Hematopoietic multipotent progenitor cell treated with erythropoietin and hydrocortisone succinate and interleukin-3 and kit ligand, for 17 days (in vitro differentiated cells): ENCODE results near the gene DENND1A.
"Not testable (repeated sequence)": the region's sequence is repeated elsewhere in the genome, so short reads cannot be mapped to it uniquely, and the experiment has no call there.

Experiments used
- DNase-seq: peaks from one replicate; pipeline ENCODE4 v3.0.0-alpha.2; 2015; ENCODE audit warnings: low spot score

DENND1A gene

GRCh38 chr9:123929870-123930831 is at the start of gene DENND1A:
Gene DENND1A, minus strand, starts transcription at chr9:123930126. Its CDS starts 221 bp downstream, at chr9:123929905.
- peak; percentile 78 for DNase-seq

GRCh38 chr9:123978981-123979380 is 49.1 kb upstream of the DENND1A start:
- no peak for DNase-seq

DNA sequence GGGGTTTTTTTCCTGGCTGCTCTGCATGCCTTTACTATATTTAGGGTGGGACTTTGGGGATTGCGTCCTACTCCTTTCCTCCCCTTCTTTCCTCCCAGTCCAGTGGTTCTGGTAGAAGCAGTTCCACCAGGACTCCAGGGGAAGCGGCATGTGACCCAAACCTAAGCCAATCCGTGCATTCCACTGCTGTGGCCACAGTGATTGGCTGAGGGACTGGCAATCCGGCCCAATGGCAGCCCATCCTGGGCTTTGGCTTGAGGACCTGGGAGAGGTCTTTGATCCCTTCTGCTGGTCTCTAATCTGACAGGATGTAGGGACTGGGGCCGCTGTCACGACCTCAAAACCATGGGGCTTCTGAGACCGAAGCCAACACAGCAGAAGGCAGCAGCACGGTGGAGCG is 46.7 kb upstream of the DENND1A start:
- not testable (repeated sequence) for DNase-seq

GRCh38 chr9:123975871-123976270 is 45.9 kb upstream of the DENND1A start:
- no peak for DNase-seq

DNA sequence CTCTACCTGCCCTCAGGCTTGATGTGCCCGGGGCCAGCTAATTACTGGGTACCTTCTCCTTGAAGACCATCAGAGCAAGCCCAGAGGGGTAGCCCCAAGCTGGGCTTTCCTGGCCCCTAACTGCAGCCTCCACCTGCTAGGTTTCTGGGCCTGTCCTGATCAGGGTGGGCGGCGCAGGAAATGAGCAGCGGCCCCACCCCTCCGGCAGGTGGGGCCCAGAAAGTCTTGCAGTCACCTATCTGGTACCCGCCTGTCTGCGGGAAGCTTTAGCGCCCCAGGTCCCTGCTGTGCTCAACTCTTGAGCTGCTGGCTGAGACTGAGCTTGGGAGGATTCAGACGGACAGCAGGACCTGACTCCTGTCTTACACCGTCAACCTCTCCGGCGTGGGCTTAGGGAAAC is 44.5 kb upstream of the DENND1A start:
- no peak for DNase-seq

DNA sequence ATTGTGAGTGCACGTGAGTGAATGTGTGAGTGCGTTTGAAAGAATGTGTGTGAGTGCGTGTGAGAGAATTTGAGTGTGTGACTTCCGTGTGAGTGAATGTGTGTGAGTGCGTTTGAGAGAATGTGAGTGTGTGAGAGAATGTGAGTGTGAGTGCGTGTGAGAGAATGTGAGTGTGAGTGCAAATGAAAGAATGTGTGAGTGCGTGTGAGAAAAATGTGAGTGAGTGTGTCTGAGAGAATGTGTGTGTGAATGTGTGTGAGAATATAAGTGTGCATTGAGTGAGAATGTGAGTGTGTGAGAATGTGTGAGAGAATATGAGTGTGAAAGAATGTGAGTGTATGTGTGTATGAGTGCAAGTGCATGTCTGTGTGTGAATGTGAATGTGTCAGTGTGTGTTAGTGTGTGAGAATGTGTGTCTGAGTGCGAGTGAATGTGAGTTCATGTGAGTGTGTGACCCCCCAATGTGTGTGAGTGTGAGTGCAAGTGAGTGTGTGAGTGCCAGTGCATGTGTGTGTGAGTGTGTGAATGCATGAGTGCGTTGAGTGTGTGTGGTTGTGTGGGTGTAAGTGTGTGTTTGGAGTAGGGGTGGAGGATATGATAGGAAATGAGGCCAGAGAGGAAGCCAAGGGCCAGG is 43.8 kb upstream of the DENND1A start:
- no peak for DNase-seq

DNA sequence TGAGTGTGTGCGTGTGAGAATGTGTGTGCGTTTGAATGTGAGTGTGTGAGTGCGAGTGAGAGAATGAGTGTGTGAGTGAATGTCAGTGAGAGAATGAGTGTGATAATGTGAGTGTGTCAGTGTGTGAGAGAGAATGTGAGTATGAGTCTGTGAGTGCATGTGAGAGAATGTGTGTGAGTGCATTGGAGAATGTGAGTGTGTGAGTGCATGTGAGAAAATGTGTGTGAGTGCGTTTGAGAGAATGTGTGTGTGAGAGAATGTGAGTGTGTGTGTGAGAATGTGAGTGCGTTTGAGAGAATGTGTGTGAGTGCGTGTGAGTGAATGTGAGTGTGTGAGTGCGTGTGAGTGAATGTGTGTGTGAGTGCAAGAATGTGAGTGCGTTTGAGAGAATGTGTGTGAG is 42.7 kb upstream of the DENND1A start:
- DNase-seq = no peak

GRCh38 chr9:123967323-123967722 is 37.4 kb upstream of the DENND1A start:
- no peak for DNase-seq

DNA sequence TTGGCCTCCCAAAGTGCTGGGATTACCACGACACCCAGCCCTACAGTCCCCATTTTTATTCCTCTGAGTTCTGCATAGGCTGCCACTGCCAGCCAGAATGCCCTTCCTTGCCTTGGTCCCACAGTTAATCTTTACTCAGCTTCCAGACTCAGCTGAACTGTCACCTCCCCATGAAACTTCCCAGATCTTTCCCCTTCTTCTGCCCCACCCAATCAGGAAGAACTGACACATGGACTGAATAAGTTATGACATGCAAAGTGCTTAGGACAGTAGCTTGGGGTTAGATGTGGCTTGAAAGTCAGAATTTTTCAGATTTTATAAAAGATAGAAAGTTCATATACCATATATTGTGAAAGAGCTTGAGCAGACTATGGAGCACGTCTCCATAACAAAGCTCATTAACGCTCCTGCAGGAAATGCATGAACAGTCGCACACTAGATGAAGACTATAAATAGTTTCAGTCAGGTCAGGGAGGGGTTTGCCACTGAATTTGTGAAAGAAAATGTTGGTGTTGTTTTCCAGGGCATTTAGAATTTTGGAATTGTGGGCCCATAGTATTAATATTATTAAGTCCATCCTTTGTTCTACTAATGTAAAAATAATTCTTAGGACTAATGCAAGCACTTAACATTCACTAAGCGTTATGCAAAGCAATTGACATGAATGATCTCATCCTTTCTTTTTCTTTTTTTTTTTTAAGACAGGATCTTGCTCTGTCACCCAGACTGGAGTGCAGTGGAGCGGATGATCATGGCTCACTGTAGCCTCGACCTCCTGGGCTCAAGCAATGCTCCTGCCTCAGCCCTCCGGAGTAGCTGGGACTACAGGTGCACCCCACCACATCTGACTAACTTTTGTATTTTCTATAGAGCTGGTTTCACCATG is 36.1 kb upstream of the DENND1A start:
- DNase-seq = no peak

- no peak for DNase-seq
These were observed 34.8 kb upstream of the DENND1A start for GRCh38 chr9:123964761-123965160.

DNA sequence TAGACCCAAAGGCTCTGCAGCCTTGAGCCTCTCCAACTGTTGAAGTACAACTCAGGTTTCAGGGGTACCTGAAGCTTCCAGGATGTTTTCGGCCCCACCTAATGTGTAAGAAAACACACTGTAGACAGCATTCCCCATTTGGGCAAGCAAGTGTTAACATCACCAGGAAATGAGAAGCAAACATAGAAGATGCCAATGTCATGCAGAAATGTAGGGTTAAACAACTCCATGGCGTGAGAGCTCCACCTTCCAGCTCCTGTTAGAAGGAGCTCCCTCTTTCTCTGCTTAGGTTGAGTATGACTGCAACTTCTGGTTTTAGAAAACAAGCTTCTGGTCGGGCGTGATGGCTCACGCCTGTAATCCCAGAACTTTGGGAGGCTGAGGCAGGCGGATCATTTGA is 31.0 kb upstream of the DENND1A start:
- no peak for DNase-seq

DNA sequence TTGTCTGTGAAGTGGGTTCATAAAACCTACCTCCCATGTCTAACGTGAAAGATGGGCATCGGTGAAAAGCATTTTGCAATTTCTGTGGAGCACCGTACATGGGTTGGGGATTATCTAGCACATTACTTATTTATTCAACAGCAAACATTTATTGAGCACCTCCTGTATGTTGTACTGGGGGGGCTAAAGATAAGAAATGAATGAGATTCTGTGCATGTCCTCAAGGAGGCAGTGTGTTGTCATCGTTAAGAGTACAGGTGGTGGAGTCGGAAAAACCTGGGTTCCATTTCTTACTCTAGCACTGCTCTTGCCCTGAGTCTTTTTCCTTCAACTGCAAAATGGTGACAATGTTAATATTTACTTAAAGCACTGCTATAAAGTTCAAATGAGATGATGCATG is 30.4 kb upstream of the DENND1A start:
- no peak for DNase-seq

DNA sequence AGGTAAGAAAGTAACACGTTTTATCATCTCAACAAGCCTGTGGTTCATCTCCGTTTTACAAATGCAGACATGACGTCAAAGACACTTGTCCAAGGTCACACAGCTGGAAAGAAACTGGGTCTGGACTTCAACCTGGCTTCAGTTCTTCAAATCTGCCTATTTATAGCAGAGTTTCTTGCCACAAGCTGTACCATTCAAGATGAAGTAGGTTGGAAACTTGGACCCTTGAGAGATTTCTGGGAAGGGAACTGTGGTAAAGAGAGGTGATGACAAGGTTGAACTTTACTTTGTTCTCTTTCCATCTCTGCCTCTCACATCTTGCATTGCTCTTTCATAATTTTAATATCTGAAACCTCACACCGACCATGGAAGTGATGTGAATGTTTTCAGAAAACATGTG is 29.9 kb upstream of the DENND1A start:
- DNase-seq = no peak

DNA sequence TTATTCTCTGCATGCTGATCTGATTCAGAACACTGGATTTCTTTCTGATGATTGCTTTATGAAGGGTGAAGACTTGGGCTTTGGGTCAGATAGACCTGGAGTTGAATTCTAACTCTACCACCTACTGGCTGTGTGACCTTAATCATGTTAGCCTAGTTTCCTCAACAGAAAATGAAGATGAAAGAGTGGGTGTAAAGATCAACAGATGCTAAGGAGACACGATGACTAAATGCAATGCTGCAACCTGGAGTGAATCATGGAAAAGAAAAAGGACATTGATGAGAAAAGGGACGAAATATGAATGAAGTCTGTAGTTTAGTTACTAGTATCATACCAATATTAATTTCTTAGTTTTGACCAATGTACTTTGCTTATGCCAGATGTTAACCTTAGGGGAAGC is 27.8 kb upstream of the DENND1A start:
- no peak for DNase-seq

GRCh38 chr9:123957168-123957721 is 27.3 kb upstream of the DENND1A start:
- no peak for DNase-seq

DNA sequence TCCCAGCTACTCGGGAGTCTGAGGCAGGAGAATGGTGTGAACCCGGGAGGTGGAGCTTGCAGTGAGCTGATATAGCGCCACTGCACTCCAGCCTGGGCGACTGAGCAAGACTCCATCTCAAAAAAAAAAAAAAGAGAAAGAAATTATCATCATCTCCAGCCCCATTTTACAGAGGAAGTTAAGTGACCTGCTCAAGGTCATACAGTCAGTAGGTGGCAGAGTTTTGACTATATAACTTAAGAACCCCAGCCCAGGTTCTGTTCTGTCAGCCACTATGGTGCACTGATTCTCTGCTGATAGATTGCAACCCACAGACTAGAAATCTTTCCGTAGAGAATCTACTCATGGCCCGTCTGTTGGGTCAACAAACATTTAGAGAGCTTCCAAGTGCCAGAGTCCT is 25.7 kb upstream of the DENND1A start:
- no peak for DNase-seq

- no peak for DNase-seq
These were observed 24.8 kb upstream of the DENND1A start for GRCh38 chr9:123954518-123955280.

DNA sequence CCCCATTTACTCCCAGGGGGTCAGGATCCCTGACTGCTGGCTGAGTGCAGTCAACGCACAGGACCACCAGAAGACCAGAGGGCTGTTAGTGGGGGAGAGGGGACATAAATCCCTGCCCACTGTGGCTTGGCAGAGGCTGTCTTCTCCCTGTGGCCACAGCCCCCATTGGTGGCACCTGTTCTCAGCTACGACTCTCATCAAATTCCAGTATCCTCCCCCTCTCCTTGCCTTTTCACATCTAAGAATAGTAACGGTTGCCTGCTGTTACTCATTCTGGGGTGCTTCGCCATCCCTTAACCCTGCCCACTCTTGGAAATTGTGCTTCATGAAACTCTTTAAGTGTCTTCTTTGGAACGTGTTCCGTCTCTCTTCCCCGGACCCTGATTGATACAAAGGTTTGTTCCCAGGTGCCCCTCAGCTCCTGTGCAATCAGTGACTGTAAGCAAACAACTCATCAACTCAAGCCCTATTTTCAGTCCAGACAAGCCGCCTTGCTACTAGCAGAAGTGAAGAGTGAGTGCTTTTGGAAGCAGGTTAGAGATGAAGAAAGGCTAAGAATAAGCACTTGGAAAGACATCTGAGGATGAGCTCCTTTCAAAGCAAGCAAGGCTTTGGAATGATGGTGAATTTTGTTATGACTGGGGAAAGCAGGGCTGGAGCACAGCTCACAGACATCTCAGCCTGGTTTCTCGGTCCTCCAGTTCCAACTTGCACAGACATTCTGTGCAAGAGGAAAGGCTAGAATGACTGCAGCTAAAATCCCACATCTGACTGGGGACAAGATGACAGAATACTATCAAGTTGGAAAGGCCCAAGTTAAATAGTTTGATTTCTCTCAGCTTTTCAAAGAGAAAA is 22.9 kb upstream of the DENND1A start:
- no peak for DNase-seq

DNA sequence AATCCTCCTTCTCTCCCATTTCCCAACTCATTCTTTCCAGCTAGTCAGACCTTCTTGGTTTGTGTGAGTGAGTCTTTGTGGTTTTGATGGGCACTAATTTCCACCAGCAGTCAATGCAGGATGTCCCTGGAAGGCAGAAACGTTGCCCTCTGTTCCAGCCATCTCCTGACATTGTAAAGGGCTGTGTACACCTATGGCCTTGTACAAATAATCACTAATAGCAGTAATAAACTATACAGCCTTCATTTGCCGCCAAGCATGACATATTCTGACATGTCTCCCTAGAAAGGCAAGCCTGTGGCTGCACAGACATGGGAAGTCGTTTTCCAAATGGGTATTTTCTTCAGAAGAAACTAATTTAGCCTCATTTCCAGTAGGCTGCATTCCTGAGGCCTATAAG is 18.4 kb upstream of the DENND1A start:
- DNase-seq = no peak

- DNase-seq = no peak
These were observed 17.4 kb upstream of the DENND1A start for GRCh38 chr9:123947326-123947725.
